Osteoblast (primary cell): Measurements from ENCODE around the gene ALKBH5. TPM values are rescaled to one million over a fixed set of nuclear protein-coding genes. Genes with fewer than 3 reads are reported as not detected.

ENCODE experiments used
- DNase-seq: peaks from one replicate; pipeline ENCODE4 v3.0.0; 2011; ENCODE audit warnings: low spot score, mixed read lengths; ENCODE audit not compliant: insufficient read length; ENCODE audit errors: missing footprints
- H2AFZ ChIP-seq: 2 replicates; pipeline ENCODE4 v1.6.0; 2011; ENCODE audit warnings: mild to moderate bottlenecking, low read length
- H3K27ac ChIP-seq: 2 replicates; pipeline ENCODE4 v1.5.1; 2011; ENCODE audit warnings: mild to moderate bottlenecking, low read depth, low read length, moderate library complexity
- H3K27me3 ChIP-seq: 2 replicates; pipeline ENCODE4 v1.6.0; 2012; ENCODE audit warnings: mild to moderate bottlenecking, control low read depth, inconsistent platforms, low read length, moderate library complexity; ENCODE audit not compliant: insufficient read depth
- H3K36me3 ChIP-seq: 2 replicates; pipeline ENCODE4 v1.5.1; 2011; ENCODE audit warnings: mild to moderate bottlenecking, low read length, control low read depth, moderate library complexity; ENCODE audit not compliant: insufficient read depth
- H3K4me1 ChIP-seq: 2 replicates; pipeline ENCODE4 v1.5.1; 2011; ENCODE audit warnings: mild to moderate bottlenecking, low read length, control low read depth, moderate library complexity; ENCODE audit not compliant: insufficient read depth
- H3K4me2 ChIP-seq: 2 replicates; pipeline ENCODE4 v1.6.0; 2011; ENCODE audit warnings: mild to moderate bottlenecking, low read length; ENCODE audit not compliant: insufficient read depth
- H3K4me3 ChIP-seq: fragments of 200-600 bp; sonication (generic); 3 replicates; pipeline ENCODE4 v1.5.1; 2012; ENCODE audit warnings: mild to moderate bottlenecking, low read length, inconsistent platforms; ENCODE audit not compliant: insufficient read depth
- H3K79me2 ChIP-seq: 2 replicates; pipeline ENCODE4 v1.6.0; 2012; ENCODE audit warnings: mild to moderate bottlenecking, low read length, control low read depth, inconsistent platforms; ENCODE audit not compliant: insufficient read depth
- H3K9me3 ChIP-seq: 2 replicates; pipeline ENCODE4 v1.5.1; 2011; ENCODE audit warnings: low read depth, low read length, control low read depth
- H4K20me1 ChIP-seq: 2 replicates; pipeline ENCODE4 v1.6.0; 2012; ENCODE audit warnings: mild to moderate bottlenecking, low read length, control low read depth; ENCODE audit not compliant: insufficient read depth
- CTCF ChIP-seq: IDR thresholded peaks from 2 replicates; pipeline ENCODE4 v1.5.1; 2011; ENCODE audit warnings: mild to moderate bottlenecking, low read depth, low read length, moderate library complexity; ENCODE audit errors: extremely low read depth
- total RNA-seq: library from RNA; depleted of rRNA; stranded (reverse); fragments of >200 nt; gene quantifications from 2 replicates; pipeline ENCODE4 v1.2.3, GENCODE V29; 2012

ALKBH5 gene
- total RNA-seq, 1 donor: 125 TPM

- H3K4me1 ChIP-seq: peaks cover 24% of the 10 kb centered on the region
- peak; percentile 85 for DNase-seq
- no peak overlapping the region for H3K27ac ChIP-seq
- peaks cover 5% of the 10 kb centered on the region for H3K36me3 ChIP-seq
- H3K9me3 ChIP-seq: no peaks in the 10 kb centered on the region
- H3K27me3 ChIP-seq: no peaks in the 10 kb centered on the region
- H3K79me2 ChIP-seq: peaks cover 72% of the 10 kb centered on the region
- TF ChIP-seq CTCF: no peak
- H4K20me1 ChIP-seq: peaks cover 60% of the 10 kb centered on the region
- H3K4me3 ChIP-seq: no peak overlapping the region
- H2AFZ ChIP-seq: no peak overlapping the region
- H3K4me2 ChIP-seq: no peak overlapping the region
Observed at GRCh38 chr17:18228176-18228682, 44.6 kb downstream of the ALKBH5 start.

- peaks cover 61% of the 10 kb centered on the region for H4K20me1 ChIP-seq
- peaks cover 79% of the 10 kb centered on the region for H3K79me2 ChIP-seq
- H3K36me3 ChIP-seq: peaks cover 13% of the 10 kb centered on the region
- H3K27ac ChIP-seq: no peak overlapping the region
- peaks cover 22% of the 10 kb centered on the region for H3K4me1 ChIP-seq
- no peak for TF ChIP-seq CTCF
- no peaks in the 10 kb centered on the region for H3K27me3 ChIP-seq
- no peak overlapping the region for H2AFZ ChIP-seq
- no peak overlapping the region for H3K4me3 ChIP-seq
- H3K9me3 ChIP-seq: no peaks in the 10 kb centered on the region
- DNase-seq: peak; percentile 80
- no peak overlapping the region for H3K4me2 ChIP-seq
Observed at GRCh38 chr17:18229254-18229653, 45.6 kb downstream of the ALKBH5 start.

GRCh38 chr17:18229771-18230170 is 46.1 kb downstream of the ALKBH5 start:
- Histone ChIP-seq H4K20me1 (peaks cover 61% of the 10 kb centered on the region), H3K27ac (no peak overlapping the region), H3K79me2 (peaks cover 81% of the 10 kb centered on the region), H3K4me2 (no peak overlapping the region), H3K36me3 (peaks cover 18% of the 10 kb centered on the region), H3K4me3 (no peak overlapping the region), H2AFZ (no peak overlapping the region), H3K4me1 (peaks cover 16% of the 10 kb centered on the region), H3K27me3 (no peaks in the 10 kb centered on the region), H3K9me3 (no peaks in the 10 kb centered on the region)
- TF ChIP-seq CTCF: no peak
- DNase-seq: peak; percentile 76

- peak; percentile 66 for DNase-seq
- Histone ChIP-seq H3K79me2 (peaks cover 81% of the 10 kb centered on the region), H3K9me3 (no peaks in the 10 kb centered on the region), H3K4me3 (no peak overlapping the region), H3K4me1 (peaks cover 17% of the 10 kb centered on the region), H3K27ac (no peak overlapping the region), H3K27me3 (no peaks in the 10 kb centered on the region), H3K36me3 (peaks cover 18% of the 10 kb centered on the region), H4K20me1 (peaks cover 61% of the 10 kb centered on the region), H2AFZ (no peak overlapping the region), H3K4me2 (no peak overlapping the region)
- no peak for TF ChIP-seq CTCF
Observed at GRCh38 chr17:18230288-18231141, 46.9 kb downstream of the ALKBH5 start.
